NCI-H2107 treated with DMSO at 0.1 percent for 48 hours (cell line): Measurements from ENCODE around the gene ZC3H12C.
"Not testable (repeated sequence)": the region's sequence is repeated elsewhere in the genome, so short reads cannot be mapped to it uniquely, and the experiment has no call there.

Source experiments
- DNase-seq: peaks from one replicate; lab custom pipeline; 2025; ENCODE audit not compliant: unreplicated experiment; lab: John Stamatoyannopoulos, UW

Gene ZC3H12C

DNA sequence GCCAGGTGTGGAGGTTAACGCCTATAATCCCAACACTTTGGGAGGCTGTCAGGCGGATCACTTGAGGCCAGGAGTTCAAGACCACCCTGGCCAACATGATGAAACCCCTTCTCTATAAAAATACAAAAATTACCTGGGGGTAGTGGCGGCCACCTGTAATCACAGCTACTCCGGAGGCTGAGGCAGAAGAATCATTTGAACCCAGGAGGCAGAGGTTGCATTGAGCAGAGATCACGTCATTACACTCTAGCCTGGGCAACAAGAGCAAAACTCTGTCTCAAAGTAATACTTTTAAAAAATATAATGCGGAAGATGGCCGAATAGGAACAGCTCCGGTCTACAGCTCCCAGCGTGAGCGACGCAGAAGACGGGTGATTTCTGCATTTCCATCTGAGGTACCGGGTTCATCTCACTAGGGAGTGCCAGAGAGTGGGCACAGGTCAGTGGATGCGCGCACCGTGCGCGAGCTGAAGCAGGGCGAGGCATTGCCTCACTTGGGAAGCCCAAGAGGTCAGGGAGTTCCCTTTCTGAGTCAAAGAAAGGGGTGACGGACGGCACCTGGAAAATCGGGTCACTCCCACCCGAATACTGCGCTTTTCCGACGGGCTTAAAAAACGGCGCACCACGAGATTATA lies 115.6 kb downstream of the ZC3H12C start:
- DNase-seq: not testable (repeated sequence)

- DNase-seq: not testable (repeated sequence)
Observed at GRCh38 chr11:110209313-110209694, 116.1 kb downstream of the ZC3H12C start.

DNA sequence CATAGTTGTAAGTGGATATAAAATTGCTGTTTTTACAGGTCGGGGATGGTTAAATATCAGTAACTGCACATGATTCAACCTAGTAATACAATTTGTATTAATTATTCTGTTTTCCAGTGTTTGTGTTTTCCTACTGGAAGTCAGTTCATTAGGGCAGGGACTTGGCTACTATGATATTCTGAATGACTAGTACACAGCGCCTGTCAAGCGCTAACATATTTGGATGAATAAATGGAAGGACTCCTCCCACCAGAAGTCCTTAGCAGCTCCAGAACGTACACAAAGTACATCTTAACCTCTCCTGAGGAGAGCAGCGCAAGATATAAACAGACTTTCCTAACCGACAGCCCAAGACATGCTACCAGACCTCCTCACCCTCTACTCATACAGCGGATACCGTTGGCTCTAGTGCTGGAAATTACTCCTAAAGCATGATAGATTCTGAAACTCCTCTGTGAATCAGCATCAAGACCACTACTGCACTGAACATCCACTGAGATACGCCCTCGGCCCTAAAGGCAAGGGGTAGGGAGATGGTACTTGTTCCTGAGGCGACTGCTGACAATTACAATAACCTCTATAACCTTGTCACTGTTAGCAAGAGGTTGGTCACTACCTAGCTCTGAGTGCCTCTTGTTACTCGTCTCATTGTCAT lies 124.2 kb downstream of the ZC3H12C start:
- no peak for DNase-seq

DNA sequence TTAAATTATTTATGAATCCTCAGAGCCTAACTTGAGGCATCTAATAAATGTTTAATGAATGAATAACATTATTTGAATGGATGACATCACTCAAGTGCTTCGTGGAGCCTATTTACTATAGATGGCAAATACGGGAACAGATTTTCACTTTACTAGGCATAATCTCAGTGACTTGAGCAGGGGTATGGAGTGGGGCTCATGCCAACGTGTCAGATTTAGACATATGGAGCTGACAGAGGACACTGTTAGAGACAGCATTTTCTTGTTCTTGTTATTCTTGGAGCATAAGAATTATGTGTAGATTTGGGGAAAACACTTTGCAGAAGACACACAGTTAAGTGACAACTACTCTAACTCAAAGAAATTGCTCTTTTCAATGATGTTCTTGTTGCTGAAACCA lies 124.7 kb downstream of the ZC3H12C start:
- DNase-seq: no peak

DNA sequence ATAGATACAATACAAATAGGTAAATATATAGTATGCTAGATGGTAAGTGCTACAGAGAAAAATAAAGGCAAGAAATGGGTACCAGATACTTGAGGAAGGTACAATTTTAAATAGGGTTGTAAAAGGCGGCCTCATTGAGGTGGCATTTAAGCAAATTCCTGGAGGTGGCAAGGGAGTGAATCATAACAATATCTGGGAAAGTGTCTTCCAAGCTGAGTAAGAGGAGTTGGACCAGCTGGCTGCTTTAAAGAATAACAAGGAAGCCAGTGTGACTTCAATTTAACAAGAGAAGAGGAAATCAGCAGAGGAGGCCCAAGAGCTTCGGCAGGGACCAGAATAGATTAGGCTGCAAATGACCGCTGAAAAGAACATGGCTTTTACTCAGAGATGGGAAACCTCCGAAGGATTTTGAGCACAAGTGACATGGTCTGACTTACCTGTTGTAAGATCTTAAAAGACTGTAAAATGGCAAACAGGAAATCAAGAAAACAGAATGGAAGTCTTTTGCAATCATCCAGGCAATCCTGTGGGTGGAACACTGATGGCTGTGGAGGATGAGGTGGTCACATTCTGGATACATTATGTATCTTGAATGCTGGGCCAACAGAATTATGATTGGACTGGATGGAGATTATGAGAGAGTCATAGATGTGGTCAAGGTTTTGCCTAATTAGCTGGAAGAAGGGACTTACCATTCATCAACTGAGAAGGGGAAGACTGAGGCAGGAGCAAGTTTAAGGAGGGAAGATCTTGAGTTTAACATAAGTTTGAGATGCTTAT lies 126.0 kb downstream of the ZC3H12C start:
- DNase-seq: no peak
